HUDEP-2 (cell line): ENCODE data around the gene GAS2L2.

Experiments used
- DNase-seq, 76 experiments: peaks; one replicate each; lab custom pipeline; 2025; ENCODE audit not compliant: unreplicated experiment in 76 of 76; lab: John Stamatoyannopoulos, UW

The GAS2L2 gene

GRCh38 chr17:35730400-35731005, 22.5 kb downstream of the GAS2L2 start:
- no peak for DNase-seq

- no peak for DNase-seq
Observed at GRCh38 chr17:35729405-35729833, 23.6 kb downstream of the GAS2L2 start.

- no peak for DNase-seq
Observed at GRCh38 chr17:35728551-35728950, 24.5 kb downstream of the GAS2L2 start.

GRCh38 chr17:35727635-35728034, 25.4 kb downstream of the GAS2L2 start:
- DNase-seq = no peak

GRCh38 chr17:35726953-35727460, 26.0 kb downstream of the GAS2L2 start:
- no peak for DNase-seq

- DNase-seq = peak in 41 of 76 experiments; percentile 6 to 81 (median 35)
Observed at GRCh38 chr17:35726127-35726952, 26.7 kb downstream of the GAS2L2 start.

- no peak for DNase-seq
Observed at GRCh38 chr17:35725802-35726126, 27.3 kb downstream of the GAS2L2 start.

- no peak for DNase-seq
Observed at GRCh38 chr17:35725058-35725457, 28.0 kb downstream of the GAS2L2 start.

- DNase-seq = no peak
Observed at GRCh38 chr17:35723735-35724134, 29.3 kb downstream of the GAS2L2 start.

GRCh38 chr17:35717475-35717874, 35.6 kb downstream of the GAS2L2 start:
- no peak for DNase-seq

GRCh38 chr17:35716897-35717465, 36.1 kb downstream of the GAS2L2 start:
- no peak for DNase-seq

GRCh38 chr17:35716173-35716572, 36.9 kb downstream of the GAS2L2 start:
- DNase-seq = no peak

- no peak for DNase-seq
Observed at GRCh38 chr17:35715416-35715815, 37.6 kb downstream of the GAS2L2 start.

GRCh38 chr17:35714988-35715387, 38.1 kb downstream of the GAS2L2 start:
- DNase-seq = no peak

GRCh38 chr17:35713069-35713728, 39.8 kb downstream of the GAS2L2 start:
- DNase-seq = no peak

- no peak for DNase-seq
Observed at GRCh38 chr17:35710950-35711349, 42.1 kb downstream of the GAS2L2 start.

- DNase-seq = no peak
Observed at GRCh38 chr17:35709874-35710273, 43.2 kb downstream of the GAS2L2 start.

- no peak for DNase-seq
Observed at GRCh38 chr17:35708951-35709350, 44.1 kb downstream of the GAS2L2 start.

- no peak for DNase-seq
Observed at GRCh38 chr17:35708149-35708548, 44.9 kb downstream of the GAS2L2 start.

GRCh38 chr17:35705705-35706104, 47.3 kb downstream of the GAS2L2 start:
- DNase-seq = no peak

GRCh38 chr17:35705230-35705629, 47.8 kb downstream of the GAS2L2 start:
- no peak for DNase-seq
